Endothelial cell (in vitro differentiated cells): ENCODE results near the gene SLC66A2. TPM values are rescaled to one million over a fixed set of nuclear protein-coding genes. Genes with fewer than 3 reads are reported as not detected.

Experiments used
- DNase-seq: peaks from one replicate; pipeline ENCODE4 v3.0.0; 2021; ENCODE audit warnings: low spot score
- H3K27ac Mint-ChIP-seq: one replicate; pipeline ENCODE4 v1.8.0; 2021; ENCODE audit warnings: mixed read lengths, inconsistent platforms; ENCODE audit not compliant: unreplicated experiment
- H3K27me3 Mint-ChIP-seq: one replicate; pipeline ENCODE4 v1.8.0; 2021; ENCODE audit warnings: mild to moderate bottlenecking, moderate library complexity, mixed read lengths, inconsistent platforms; ENCODE audit not compliant: unreplicated experiment
- H3K36me3 Mint-ChIP-seq: one replicate; pipeline ENCODE4 v1.8.0; 2021; ENCODE audit warnings: mild to moderate bottlenecking, low read depth, mixed read lengths, inconsistent platforms; ENCODE audit not compliant: unreplicated experiment
- H3K4me1 Mint-ChIP-seq: one replicate; pipeline ENCODE4 v1.8.0; 2021; ENCODE audit warnings: mild to moderate bottlenecking, mixed read lengths, inconsistent platforms; ENCODE audit not compliant: unreplicated experiment
- H3K4me3 Mint-ChIP-seq: one replicate; pipeline ENCODE4 v1.8.0; 2021; ENCODE audit warnings: mild to moderate bottlenecking, mixed read lengths, inconsistent platforms; ENCODE audit not compliant: unreplicated experiment
- H3K9me3 Mint-ChIP-seq: one replicate; pipeline ENCODE4 v1.8.0; 2021; ENCODE audit warnings: mixed read lengths, inconsistent platforms; ENCODE audit not compliant: unreplicated experiment
- total RNA-seq: library from RNA; stranded (reverse); fragmentation: NEBNext Ultra II Directional; extraction: Animal tissue kit (Norgen Biotek cat#: 25700); gene quantifications from one replicate; pipeline ENCODE4 v1.2.1, GENCODE V29; 2021; ENCODE audit not compliant: unreplicated experiment
- TF ChIP-seq, protein P1 (sequence below): fragments of 200-600 bp; sonication (generic); IDR thresholded peaks from one replicate; pipeline ENCODE4 v1.5.0; 2021; ENCODE audit warnings: antibody characterized with exemption; ENCODE audit not compliant: unreplicated experiment

Gene SLC66A2
- total RNA-seq, 1 donor from 2014 or later = 31.8 TPM

DNA sequence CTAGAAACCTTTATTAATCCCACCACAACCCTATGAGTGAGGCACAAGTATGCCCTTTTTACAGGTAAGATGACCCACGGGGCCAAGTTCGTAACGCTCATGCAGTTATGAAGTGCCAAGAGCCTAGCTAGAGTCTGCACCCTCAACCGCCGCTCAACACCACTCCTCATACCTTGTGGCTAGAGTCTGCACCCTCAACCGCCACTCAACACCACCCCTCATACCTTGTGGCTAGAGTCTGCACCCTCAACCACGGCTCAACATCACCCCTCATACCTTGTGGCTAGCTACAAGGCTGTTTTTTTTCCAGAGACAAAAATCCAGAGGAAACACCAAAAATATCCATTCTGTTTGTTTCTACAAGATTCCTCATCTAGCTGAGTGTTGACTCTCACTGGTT lies 32.3 kb upstream of the SLC66A2 start:
- Mint-ChIP-seq H3K4me3 (no peak overlapping the region), H3K4me1 (peaks cover 16% of the 10 kb centered on the region), H3K27me3 (no peaks in the 10 kb centered on the region), H3K27ac (no peak overlapping the region), H3K36me3 (peaks cover 8% of the 10 kb centered on the region), H3K9me3 (no peaks in the 10 kb centered on the region)
- DNase-seq = no peak
- TF ChIP-seq, protein P1, sequence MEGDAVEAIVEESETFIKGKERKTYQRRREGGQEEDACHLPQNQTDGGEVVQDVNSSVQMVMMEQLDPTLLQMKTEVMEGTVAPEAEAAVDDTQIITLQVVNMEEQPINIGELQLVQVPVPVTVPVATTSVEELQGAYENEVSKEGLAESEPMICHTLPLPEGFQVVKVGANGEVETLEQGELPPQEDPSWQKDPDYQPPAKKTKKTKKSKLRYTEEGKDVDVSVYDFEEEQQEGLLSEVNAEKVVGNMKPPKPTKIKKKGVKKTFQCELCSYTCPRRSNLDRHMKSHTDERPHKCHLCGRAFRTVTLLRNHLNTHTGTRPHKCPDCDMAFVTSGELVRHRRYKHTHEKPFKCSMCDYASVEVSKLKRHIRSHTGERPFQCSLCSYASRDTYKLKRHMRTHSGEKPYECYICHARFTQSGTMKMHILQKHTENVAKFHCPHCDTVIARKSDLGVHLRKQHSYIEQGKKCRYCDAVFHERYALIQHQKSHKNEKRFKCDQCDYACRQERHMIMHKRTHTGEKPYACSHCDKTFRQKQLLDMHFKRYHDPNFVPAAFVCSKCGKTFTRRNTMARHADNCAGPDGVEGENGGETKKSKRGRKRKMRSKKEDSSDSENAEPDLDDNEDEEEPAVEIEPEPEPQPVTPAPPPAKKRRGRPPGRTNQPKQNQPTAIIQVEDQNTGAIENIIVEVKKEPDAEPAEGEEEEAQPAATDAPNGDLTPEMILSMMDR = no peak

DNA sequence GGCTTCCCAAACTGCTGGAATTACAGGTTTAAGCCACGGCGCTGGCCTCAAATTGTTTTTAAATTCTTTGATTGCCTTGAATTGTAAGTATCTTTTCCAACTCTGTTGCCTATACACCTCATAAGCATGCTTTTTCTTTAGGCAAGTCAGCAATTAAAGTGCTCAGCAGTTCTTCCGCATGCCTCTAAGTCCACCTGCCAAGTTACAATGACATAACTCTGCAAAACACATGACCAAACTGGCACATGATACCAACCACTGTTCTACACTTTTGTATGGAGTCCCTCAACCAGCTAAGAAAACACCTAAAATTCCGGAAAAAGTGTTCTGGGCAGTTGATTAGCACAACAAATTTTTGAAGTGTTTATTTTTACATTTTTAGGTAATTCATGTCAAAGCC lies 31.8 kb upstream of the SLC66A2 start:
- peaks cover 15% of the 10 kb centered on the region for H3K4me1 Mint-ChIP-seq

DNA sequence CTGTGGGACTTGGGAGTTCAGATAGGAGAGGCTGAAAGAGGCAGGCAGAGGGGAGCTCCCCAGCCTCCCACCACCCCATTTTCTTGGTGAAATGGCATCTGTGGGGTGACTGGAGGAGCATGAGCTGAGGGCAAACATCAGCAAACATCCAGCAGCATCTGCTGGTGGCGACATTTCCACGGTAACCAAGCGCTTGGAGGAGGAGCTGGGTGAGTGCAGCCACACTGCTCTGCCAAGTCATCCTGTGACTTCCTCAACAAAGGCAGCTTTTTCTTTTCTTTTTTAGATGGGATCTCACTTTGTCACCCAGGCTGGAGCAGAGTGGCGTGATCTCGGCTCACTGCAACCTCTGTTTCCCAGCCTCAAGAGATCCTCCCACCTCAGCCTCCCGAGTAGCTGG lies 31.3 kb upstream of the SLC66A2 start:
- H3K27ac Mint-ChIP-seq = no peak overlapping the region
- peaks cover 15% of the 10 kb centered on the region for H3K4me1 Mint-ChIP-seq
- TF ChIP-seq, protein P1 = no peak
- no peak for DNase-seq
- H3K27me3 Mint-ChIP-seq = no peaks in the 10 kb centered on the region
- peaks cover 12% of the 10 kb centered on the region for H3K36me3 Mint-ChIP-seq
- H3K9me3 Mint-ChIP-seq = no peaks in the 10 kb centered on the region
- no peak overlapping the region for H3K4me3 Mint-ChIP-seq

More for the DNA sequence above, 31.8 kb upstream of the SLC66A2 start:
- Mint-ChIP-seq H3K9me3 (no peaks in the 10 kb centered on the region), H3K27ac (no peak overlapping the region), H3K4me3 (no peak overlapping the region), H3K36me3 (peaks cover 8% of the 10 kb centered on the region), H3K27me3 (no peaks in the 10 kb centered on the region)
- no peak for DNase-seq
- TF ChIP-seq, protein P1 = no peak

DNA sequence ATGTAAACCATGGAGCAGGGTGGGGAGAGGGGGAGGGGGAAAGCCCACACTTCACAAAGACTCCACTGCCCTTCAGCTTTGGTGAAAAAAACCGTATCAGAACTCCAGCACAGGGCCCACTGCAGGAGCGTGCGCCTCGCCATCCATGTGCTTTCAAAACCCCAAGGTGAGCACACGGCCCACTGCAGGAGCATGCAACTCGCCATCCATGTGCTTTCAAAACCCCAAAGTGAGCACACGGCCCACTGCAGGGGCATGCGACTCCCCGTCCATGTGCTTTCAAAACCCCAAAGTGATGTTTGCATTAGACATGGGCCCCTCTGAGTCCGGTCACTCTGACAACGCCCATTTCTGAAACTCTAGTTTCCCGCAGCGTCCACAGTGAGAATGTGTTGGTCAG lies 29.1 kb upstream of the SLC66A2 start:
- no peak for DNase-seq
- peaks cover 3% of the 10 kb centered on the region for H3K4me1 Mint-ChIP-seq
- peaks cover 12% of the 10 kb centered on the region for H3K36me3 Mint-ChIP-seq
- H3K9me3 Mint-ChIP-seq = no peaks in the 10 kb centered on the region
- H3K27ac Mint-ChIP-seq = no peak overlapping the region
- H3K27me3 Mint-ChIP-seq = no peaks in the 10 kb centered on the region
- no peak overlapping the region for H3K4me3 Mint-ChIP-seq
- TF ChIP-seq, protein P1 = no peak

DNA sequence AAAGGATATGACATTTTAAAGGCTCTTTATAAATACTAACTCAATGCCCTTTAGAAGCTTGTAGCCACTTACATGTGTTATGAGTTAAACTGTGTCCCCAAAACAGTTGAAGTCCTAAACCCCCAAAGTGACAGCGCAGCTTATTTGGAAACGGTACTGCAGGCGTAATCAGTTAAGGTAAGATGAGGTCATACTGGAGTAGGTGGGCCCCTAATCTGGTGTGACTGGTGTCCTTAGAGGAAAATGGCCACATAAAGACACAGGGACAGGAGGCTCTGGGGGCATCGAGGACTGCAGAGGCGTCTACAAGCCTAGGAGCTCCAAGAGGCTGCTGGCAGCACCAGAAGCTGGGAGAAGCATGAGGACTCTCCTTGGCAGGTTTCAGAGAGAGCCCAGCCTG lies 28.4 kb upstream of the SLC66A2 start:
- Mint-ChIP-seq H3K9me3 (no peaks in the 10 kb centered on the region), H3K4me1 (peaks cover 3% of the 10 kb centered on the region), H3K27ac (no peak overlapping the region), H3K36me3 (peaks cover 16% of the 10 kb centered on the region), H3K4me3 (no peak overlapping the region), H3K27me3 (peaks cover 1% of the 10 kb centered on the region)
- TF ChIP-seq, protein P1 = no peak
- no peak for DNase-seq
